Upper lobe of right lung (tissue), 1 donor: ENCODE data around the gene CDK5R1. TPM values are rescaled to one million over a fixed set of nuclear protein-coding genes. Genes with fewer than 3 reads are reported as not detected.
"Not testable (repeated sequence)": the region's sequence is repeated elsewhere in the genome, so short reads cannot be mapped to it uniquely, and the experiment has no call there.

Experiments
- ATAC-seq: fragments of 200-7000 bp; cut with Tn5 transposase; one replicate; pipeline ENCODE4 v1.9.1; 2020; ENCODE audit warnings: mild to moderate bottlenecking, moderate library complexity
- DNase-seq: peaks from one replicate; pipeline ENCODE4 v3.0.0-alpha.2; 2020
- H3K27ac ChIP-seq: fragments of 200-600 bp; one replicate; pipeline ENCODE4 v1.8.0; 2022
- H3K27me3 ChIP-seq: fragments of 200-600 bp; one replicate; pipeline ENCODE4 v1.8.0; 2022; ENCODE audit warnings: mild to moderate bottlenecking
- H3K36me3 ChIP-seq: fragments of 200-600 bp; one replicate; pipeline ENCODE4 v1.8.0; 2022
- H3K4me1 ChIP-seq: fragments of 200-600 bp; one replicate; pipeline ENCODE4 v1.8.0; 2022
- H3K4me3 ChIP-seq: fragments of 200-600 bp; one replicate; pipeline ENCODE4 v1.8.0; 2022; ENCODE audit warnings: mild to moderate bottlenecking
- H3K9me3 ChIP-seq: fragments of 200-600 bp; one replicate; pipeline ENCODE4 v1.8.0; 2022
- CTCF ChIP-seq: fragments of 200-600 bp; IDR thresholded peaks from one replicate; pipeline ENCODE4 v1.8.0; 2022; ENCODE audit warnings: antibody characterized with exemption
- intact Hi-C: fragments of 100-400 bp; cut with DNase I; formaldehyde crosslinking; loops from one replicate; pipeline ENCODE4 v1.11.0; 2022
- total RNA-seq: library from RNA; stranded (reverse); fragmentation: NEBNext Ultra II Directional; extraction: Animal tissue kit (Norgen Biotek cat#: 25700); gene quantifications from one replicate; pipeline ENCODE4 v1.2.1, GENCODE V29; 2021
- donor health status: DM: no; HTN: yes; CAD: no; lungs with severe emphysema.

The CDK5R1 gene
- total RNA-seq, 1 donor from 2014 or later, result 1.6 TPM

DNA sequence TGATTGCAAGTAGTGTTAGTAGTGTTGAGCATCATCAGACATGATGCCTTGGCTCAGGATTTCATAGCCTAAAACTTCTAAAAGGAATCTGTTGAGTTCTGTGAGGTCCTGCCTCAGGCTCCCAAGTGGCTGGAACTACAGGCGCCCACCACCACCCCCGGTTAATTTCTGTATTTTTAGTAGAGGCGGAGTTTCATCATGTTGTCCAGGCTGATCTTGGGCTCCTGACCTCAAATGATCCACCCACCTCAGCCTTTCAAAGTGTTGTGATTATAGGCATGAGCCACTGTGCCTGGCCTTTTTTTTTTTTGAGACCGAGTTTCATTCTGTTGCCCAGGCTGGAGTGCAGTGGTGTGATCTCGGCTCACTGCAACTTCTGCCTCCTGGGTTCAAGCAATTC, 36.8 kb upstream of the CDK5R1 start:
- peaks cover 82% of the 10 kb centered on the region for H3K36me3 ChIP-seq
- no peak overlapping the region for H3K27ac ChIP-seq
- no peaks in the 10 kb centered on the region for H3K27me3 ChIP-seq
- no peak for TF ChIP-seq CTCF
- intact Hi-C loops, result no loop called here
- no peak for ATAC-seq
- no peak overlapping the region for H3K4me3 ChIP-seq
- no peaks in the 10 kb centered on the region for H3K9me3 ChIP-seq
- no peak for DNase-seq
- H3K4me1 ChIP-seq, result peaks cover 17% of the 10 kb centered on the region

- H3K9me3 ChIP-seq, H3K4me3 ChIP-seq, H3K27me3 ChIP-seq, H3K27ac ChIP-seq, DNase-seq, intact Hi-C loops, ATAC-seq: not testable (repeated sequence)
- peaks cover 86% of the 10 kb centered on the region for H3K36me3 ChIP-seq
- peaks cover 15% of the 10 kb centered on the region for H3K4me1 ChIP-seq
Measured at GRCh38 chr17:32450379-32450778, 36.4 kb upstream of the CDK5R1 start.

GRCh38 chr17:32451879-32452278, 34.9 kb upstream of the CDK5R1 start:
- H3K36me3 ChIP-seq, result peaks cover 98% of the 10 kb centered on the region
- ATAC-seq, result no peak
- no peak for TF ChIP-seq CTCF

GRCh38 chr17:32452281-32452680, 34.5 kb upstream of the CDK5R1 start:
- no peak for DNase-seq

More at GRCh38 chr17:32451879-32452278, 34.9 kb upstream of the CDK5R1 start:
- no peak for DNase-seq
- Histone ChIP-seq H3K27me3 (no peaks in the 10 kb centered on the region), H3K27ac (no peak overlapping the region), H3K4me1 (no peaks in the 10 kb centered on the region), H3K4me3 (no peak overlapping the region), H3K9me3 (no peaks in the 10 kb centered on the region)
- intact Hi-C loops, result no loop called here

DNA sequence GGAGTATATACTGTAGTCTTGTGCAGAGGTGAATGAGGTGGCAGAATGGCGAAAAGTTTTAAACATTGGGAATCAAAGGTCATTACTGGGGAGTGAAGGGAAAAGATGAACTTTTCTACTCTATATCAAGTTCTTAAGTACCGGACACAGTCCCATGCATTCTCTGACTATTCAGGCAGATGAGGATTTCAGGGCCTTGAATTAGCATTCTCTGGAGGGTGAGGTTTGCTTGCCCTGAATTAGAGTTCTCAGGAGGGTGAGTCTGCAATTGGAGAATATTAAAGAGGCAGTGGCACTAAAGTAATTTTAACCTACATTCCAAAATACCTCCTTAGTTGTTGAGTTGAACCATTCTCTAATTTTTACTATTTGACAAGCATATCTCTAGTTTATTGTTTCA, 33.4 kb upstream of the CDK5R1 start:
- no peaks in the 10 kb centered on the region for H3K9me3 ChIP-seq
- peaks cover 98% of the 10 kb centered on the region for H3K36me3 ChIP-seq
- H3K4me3 ChIP-seq, result no peak overlapping the region
- no peaks in the 10 kb centered on the region for H3K4me1 ChIP-seq
- no peak for TF ChIP-seq CTCF
- no peak overlapping the region for H3K27ac ChIP-seq
- intact Hi-C loops, result no loop called here
- DNase-seq (no peak), ATAC-seq (no peak)
- H3K27me3 ChIP-seq, result no peaks in the 10 kb centered on the region

More at GRCh38 chr17:32452281-32452680, 34.5 kb upstream of the CDK5R1 start:
- Histone ChIP-seq H3K9me3 (no peaks in the 10 kb centered on the region), H3K4me1 (no peaks in the 10 kb centered on the region), H3K27me3 (no peaks in the 10 kb centered on the region), H3K36me3 (peaks cover 98% of the 10 kb centered on the region), H3K27ac (no peak overlapping the region), H3K4me3 (no peak overlapping the region)
- TF ChIP-seq CTCF, result no peak
- intact Hi-C loops, result no loop called here
- ATAC-seq, result no peak

GRCh38 chr17:32458371-32458770, 28.4 kb upstream of the CDK5R1 start:
- DNase-seq (no peak), ATAC-seq (no peak)
- H3K27ac ChIP-seq, result no peak overlapping the region
- no peaks in the 10 kb centered on the region for H3K4me1 ChIP-seq
- no peak overlapping the region for H3K4me3 ChIP-seq
- H3K36me3 ChIP-seq, result peaks cover 95% of the 10 kb centered on the region
- intact Hi-C loops, result no loop called here
- TF ChIP-seq CTCF, result no peak
- H3K9me3 ChIP-seq, result no peaks in the 10 kb centered on the region
- H3K27me3 ChIP-seq, result no peaks in the 10 kb centered on the region
